T-helper 1 cell (primary cell): Measurements from ENCODE around the gene CYB5B.

Source experiments
- DNase-seq, 5 donors: peaks; one replicate each; pipeline ENCODE4 v3.0.0-alpha.2; 2012 to 2020

Gene CYB5B

GRCh38 chr16:69490707-69491324 is 66.4 kb downstream of the CYB5B start:
- DNase-seq = no peak

- DNase-seq = peak in 2 of 5 donors; percentile 5 to 41
Observed at GRCh38 chr16:69494991-69495392, 70.6 kb downstream of the CYB5B start.

GRCh38 chr16:69495821-69496220 is 71.4 kb downstream of the CYB5B start:
- DNase-seq = no peak

- DNase-seq = no peak
Observed at GRCh38 chr16:69496376-69496775, 72.0 kb downstream of the CYB5B start.

- no peak for DNase-seq
Observed at GRCh38 chr16:69496896-69497295, 72.5 kb downstream of the CYB5B start.

- no peak for DNase-seq
Observed at GRCh38 chr16:69497876-69498596, 73.6 kb downstream of the CYB5B start.

GRCh38 chr16:69498926-69499325 is 74.5 kb downstream of the CYB5B start:
- DNase-seq = no peak

- DNase-seq = no peak
Observed at GRCh38 chr16:69499541-69500230, 75.3 kb downstream of the CYB5B start.

- DNase-seq = no peak
Observed at GRCh38 chr16:69500496-69500895, 76.1 kb downstream of the CYB5B start.

GRCh38 chr16:69501956-69502745 is 77.7 kb downstream of the CYB5B start:
- DNase-seq = no peak

- no peak for DNase-seq
Observed at GRCh38 chr16:69503244-69503643, 78.8 kb downstream of the CYB5B start.

GRCh38 chr16:69508033-69508755 is 83.8 kb downstream of the CYB5B start:
- no peak for DNase-seq

- DNase-seq = no peak
Observed at GRCh38 chr16:69509125-69509524, 84.7 kb downstream of the CYB5B start.

GRCh38 chr16:69511651-69512050 is 87.2 kb downstream of the CYB5B start:
- DNase-seq = no peak

GRCh38 chr16:69513180-69513966 is 89.0 kb downstream of the CYB5B start:
- no peak for DNase-seq

GRCh38 chr16:69514356-69514755 is 89.9 kb downstream of the CYB5B start:
- DNase-seq = no peak
